ENCODE data around the gene DR1. TPM values are rescaled to one million over a fixed set of nuclear protein-coding genes. Genes with fewer than 3 reads are reported as not detected.

Gene DR1
- total RNA-seq, 4 donors from 2014 or later, result 19.5 to 83.1 (median 46.1) TPM

- H3K4me1 ChIP-seq, result no peaks in the 10 kb centered on the region
- H3K9me3 ChIP-seq, result no peaks in the 10 kb centered on the region
- TF ChIP-seq, protein P1, sequence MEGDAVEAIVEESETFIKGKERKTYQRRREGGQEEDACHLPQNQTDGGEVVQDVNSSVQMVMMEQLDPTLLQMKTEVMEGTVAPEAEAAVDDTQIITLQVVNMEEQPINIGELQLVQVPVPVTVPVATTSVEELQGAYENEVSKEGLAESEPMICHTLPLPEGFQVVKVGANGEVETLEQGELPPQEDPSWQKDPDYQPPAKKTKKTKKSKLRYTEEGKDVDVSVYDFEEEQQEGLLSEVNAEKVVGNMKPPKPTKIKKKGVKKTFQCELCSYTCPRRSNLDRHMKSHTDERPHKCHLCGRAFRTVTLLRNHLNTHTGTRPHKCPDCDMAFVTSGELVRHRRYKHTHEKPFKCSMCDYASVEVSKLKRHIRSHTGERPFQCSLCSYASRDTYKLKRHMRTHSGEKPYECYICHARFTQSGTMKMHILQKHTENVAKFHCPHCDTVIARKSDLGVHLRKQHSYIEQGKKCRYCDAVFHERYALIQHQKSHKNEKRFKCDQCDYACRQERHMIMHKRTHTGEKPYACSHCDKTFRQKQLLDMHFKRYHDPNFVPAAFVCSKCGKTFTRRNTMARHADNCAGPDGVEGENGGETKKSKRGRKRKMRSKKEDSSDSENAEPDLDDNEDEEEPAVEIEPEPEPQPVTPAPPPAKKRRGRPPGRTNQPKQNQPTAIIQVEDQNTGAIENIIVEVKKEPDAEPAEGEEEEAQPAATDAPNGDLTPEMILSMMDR (IDR thresholded peaks at IDR 0.05), result no peak
- TF ChIP-seq POLR2A (IDR thresholded peaks at IDR 0.05), result no peak
- intact Hi-C loops (cut with DNase I; ENCODE audit: low total_unique reads), result no loop called here
- H3K27ac ChIP-seq, result no peak overlapping the region
- H3K4me3 ChIP-seq, result no peak overlapping the region
- H3K27me3 ChIP-seq, result no peaks in the 10 kb centered on the region
- DNase-seq, result no peak
- no peaks in the 10 kb centered on the region for H3K36me3 ChIP-seq
Observed at GRCh38 chr1:93330617-93331016, 15.1 kb upstream of the DR1 start.

DNA sequence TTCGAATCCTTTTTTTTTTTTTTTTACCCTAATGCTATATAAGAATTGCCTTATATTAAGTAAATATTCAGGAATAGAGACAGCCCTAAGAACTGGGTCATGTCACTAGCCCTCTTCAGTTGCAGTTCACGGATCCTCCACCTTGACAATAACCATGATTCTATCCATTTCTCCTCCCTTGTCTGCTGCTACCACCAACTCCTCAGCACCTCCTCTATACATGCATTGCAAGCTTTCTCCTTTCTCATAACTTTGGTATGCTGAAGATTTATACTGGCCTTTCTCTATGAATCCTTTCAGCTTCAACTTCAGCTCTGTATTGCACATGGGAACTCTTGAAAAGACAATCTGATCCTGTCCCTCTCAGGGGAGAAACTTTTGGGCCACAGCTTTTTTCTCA lies 14.3 kb upstream of the DR1 start:
- no peak overlapping the region for H3K27ac ChIP-seq
- no peak for DNase-seq
- H3K27me3 ChIP-seq, result no peaks in the 10 kb centered on the region
- H3K36me3 ChIP-seq, result no peaks in the 10 kb centered on the region
- no peaks in the 10 kb centered on the region for H3K4me1 ChIP-seq
- TF ChIP-seq, protein P1 (IDR thresholded peaks at IDR 0.05), result no peak
- no peak for TF ChIP-seq POLR2A (IDR thresholded peaks at IDR 0.05)
- H3K4me3 ChIP-seq, result no peak overlapping the region
- intact Hi-C loops (cut with DNase I; ENCODE audit: low total_unique reads), result no loop called here
- H3K9me3 ChIP-seq, result no peaks in the 10 kb centered on the region

DNA sequence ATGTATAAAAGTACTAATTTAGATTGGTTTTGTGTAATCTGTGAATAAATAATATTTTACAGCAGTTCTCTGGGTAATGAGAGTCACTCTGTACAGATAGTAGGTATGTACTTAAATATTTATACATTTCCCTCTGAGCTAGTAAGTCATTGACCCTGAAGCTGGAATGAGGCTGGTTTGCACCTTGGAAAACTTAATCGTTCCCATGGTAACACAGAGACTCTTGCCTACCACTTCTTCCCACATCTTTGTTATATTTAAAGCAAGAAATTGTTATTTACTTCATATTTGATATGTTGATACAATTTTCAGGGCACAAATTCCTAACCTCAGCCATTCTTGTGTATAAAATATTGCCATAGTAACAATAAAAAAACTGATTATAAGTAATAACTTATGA lies 13.3 kb upstream of the DR1 start:
- Histone ChIP-seq H3K36me3 (no peaks in the 10 kb centered on the region), H3K27me3 (no peaks in the 10 kb centered on the region), H3K4me3 (no peak overlapping the region), H3K9me3 (no peaks in the 10 kb centered on the region), H3K27ac (no peak overlapping the region), H3K4me1 (no peaks in the 10 kb centered on the region)
- intact Hi-C loops (cut with DNase I; ENCODE audit: low total_unique reads), result no loop called here
- TF ChIP-seq, protein P1 (IDR thresholded peaks at IDR 0.05), result no peak
- no peak for TF ChIP-seq POLR2A (IDR thresholded peaks at IDR 0.05)
- no peak for DNase-seq

DNA sequence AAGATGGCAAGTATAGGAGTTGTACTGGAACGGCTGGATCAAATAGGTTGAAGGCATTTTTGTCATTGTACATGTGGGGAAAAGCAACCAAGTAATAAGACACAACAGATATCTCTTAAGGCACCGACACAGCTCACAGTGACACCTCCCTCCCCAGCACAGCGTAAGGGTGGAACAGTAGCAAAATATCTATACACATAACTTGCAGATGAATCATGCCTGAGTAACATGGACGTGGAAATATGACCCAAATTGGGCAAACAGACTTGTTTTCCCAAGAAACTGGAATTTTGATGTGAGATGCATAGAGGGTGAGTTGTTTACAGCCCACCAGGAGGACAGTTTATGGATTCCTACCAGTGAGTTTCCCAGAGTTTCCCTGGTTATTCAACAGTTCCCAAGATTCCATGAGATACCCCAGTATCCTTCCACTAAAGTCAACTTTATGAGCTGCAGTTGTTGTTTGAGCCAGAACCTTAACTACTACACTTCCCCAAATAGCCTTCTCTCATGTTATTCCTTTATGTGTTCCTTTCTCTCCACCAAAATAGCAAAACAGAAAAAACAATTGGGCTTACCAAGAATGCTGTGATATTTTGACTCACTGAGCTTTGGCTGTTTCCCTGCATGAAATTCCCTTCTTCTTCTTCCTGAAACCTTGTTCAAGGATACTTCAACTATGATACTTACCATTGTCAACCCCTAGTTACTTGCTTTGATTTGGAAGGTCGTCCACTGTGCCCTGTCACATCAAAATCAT lies 7.1 kb upstream of the DR1 start:
- H3K27ac ChIP-seq, result no peak overlapping the region
- no peaks in the 10 kb centered on the region for H3K4me1 ChIP-seq
- H3K9me3 ChIP-seq, result no peaks in the 10 kb centered on the region
- DNase-seq, result no peak
- intact Hi-C loops (cut with DNase I; ENCODE audit: low total_unique reads), result no loop called here
- H3K27me3 ChIP-seq, result no peaks in the 10 kb centered on the region
- no peak overlapping the region for H3K4me3 ChIP-seq
- no peaks in the 10 kb centered on the region for H3K36me3 ChIP-seq
- TF ChIP-seq, protein P1 (IDR thresholded peaks at IDR 0.05), result no peak
- no peak for TF ChIP-seq POLR2A (IDR thresholded peaks at IDR 0.05)

GRCh38 chr1:93339171-93339697 lies 6.5 kb upstream of the DR1 start:
- no peak overlapping the region for H3K27ac ChIP-seq
- no peaks in the 10 kb centered on the region for H3K36me3 ChIP-seq
- no peak for DNase-seq
- no peak for TF ChIP-seq POLR2A (IDR thresholded peaks at IDR 0.05)
- TF ChIP-seq, protein P1 (IDR thresholded peaks at IDR 0.05), result no peak
- H3K4me3 ChIP-seq, result no peak overlapping the region
- intact Hi-C loops (cut with DNase I; ENCODE audit: low total_unique reads), result no loop called here
- H3K9me3 ChIP-seq, result no peaks in the 10 kb centered on the region
- H3K4me1 ChIP-seq, result no peaks in the 10 kb centered on the region
- no peaks in the 10 kb centered on the region for H3K27me3 ChIP-seq
